ENCODE measurements around the gene ITK. TPM values are rescaled to one million over a fixed set of nuclear protein-coding genes. Genes with fewer than 3 reads are reported as not detected.

ITK gene
- polyA plus RNA-seq, 1 donor (not counting 4 experiments of a cell fraction or from before 2014, with no cell fraction given), result not detected

DNA sequence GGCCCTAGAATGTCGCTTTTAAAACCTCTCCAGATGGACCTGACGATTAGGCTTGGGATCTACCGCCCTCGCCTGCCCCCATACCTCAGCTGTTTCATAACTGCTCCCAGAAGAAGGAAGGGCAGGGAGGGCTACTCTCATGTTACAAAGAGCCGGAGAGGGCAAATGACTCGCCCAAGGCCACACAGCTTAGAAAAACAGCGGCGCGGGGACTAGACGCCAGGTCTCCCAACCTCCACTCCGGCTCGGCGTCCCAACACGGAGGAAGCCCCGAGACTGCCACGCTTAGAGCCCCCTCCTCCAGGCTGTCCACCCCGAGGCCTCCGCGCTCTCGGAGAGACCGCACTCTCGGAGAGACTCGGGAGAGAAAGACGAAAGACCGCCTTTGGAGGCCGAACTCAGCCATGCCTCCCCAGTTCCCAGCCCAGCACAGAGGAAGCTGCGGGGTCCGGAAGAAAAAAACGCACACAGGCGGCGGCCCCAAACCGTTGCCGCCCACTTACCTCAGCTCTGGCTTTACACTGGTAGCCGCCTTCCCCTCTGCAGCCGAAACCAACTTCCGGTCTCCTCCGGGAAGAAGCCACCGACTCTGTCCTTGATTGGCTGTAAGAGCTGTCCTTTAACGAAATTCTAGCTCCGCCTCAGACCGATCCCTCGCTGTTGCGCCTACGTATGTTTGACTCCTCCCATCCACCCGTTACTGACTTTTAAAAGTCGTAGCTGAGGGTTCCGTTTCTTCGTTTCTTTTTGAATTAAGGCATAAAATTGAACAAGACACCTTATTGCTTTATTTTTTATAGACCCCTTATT lies 38.1 kb upstream of the ITK start, which contains the start of gene MED7:
MED7 (minus strand) TSS at position 549 of the 810 bp plus-strand sequence. CDS start 3,434 bp downstream, outside the sequence.
- Histone ChIP-seq H3K9ac (ENCODE audit: control insufficient read depth, extremely low read depth, insufficient read depth, low read length) (peak within 1 kb of the TSS; percentile 95), H3K4me2 (ENCODE audit: control insufficient read depth, extremely low read depth, insufficient read depth, low read depth, low read length) (peak within 1 kb of the TSS; percentile 83), H3K36me3 (ENCODE audit: control insufficient read depth in 2 of 2, extremely low read depth in 1 of 2, insufficient read depth in 2 of 2, low read length in 2 of 2) (peaks cover 4 to 12% of the 10 kb centered on the region in 2 experiments), H3K9me1 (ENCODE audit: control insufficient read depth, extremely low read depth, insufficient read depth, low read length) (no peaks in the 10 kb centered on the region), H3K79me2 (ENCODE audit: control insufficient read depth, insufficient read depth, low read length) (peaks cover 31% of the 10 kb centered on the region), H3K4me1 (ENCODE audit: control insufficient read depth, extremely low read depth, insufficient read depth, low read length) (peaks cover 4% of the 10 kb centered on the region), H3K27me3 (ENCODE audit: control insufficient read depth, extremely low read depth, insufficient read depth, low read length) (no peaks in the 10 kb centered on the region), H2AFZ (ENCODE audit: control insufficient read depth, low read length) (peak within 1 kb of the TSS; percentile 98), H3K9me3 (ENCODE audit: control insufficient read depth, low read depth, low read length) (no peaks in the 10 kb centered on the region), H4K20me1 (ENCODE audit: control insufficient read depth, extremely low read depth, insufficient read depth, low read length) (no peaks in the 10 kb centered on the region), H3K4me3 (ENCODE audit: control insufficient read depth in 2 of 3, extremely low read depth in 1 of 3, insufficient read depth in 2 of 3, low read depth in 1 of 3, low read length in 3 of 3) (peak within 1 kb of the TSS; percentile 94 to 98 (median 95)), H3K27ac (ENCODE audit: control insufficient read depth, insufficient read depth, low read length) (peak within 1 kb of the TSS; percentile 93)
- TF ChIP-seq EZH2 (IDR thresholded peaks at IDR 0.05; ENCODE audit: low read length), result no peak
- TF ChIP-seq, protein P1, sequence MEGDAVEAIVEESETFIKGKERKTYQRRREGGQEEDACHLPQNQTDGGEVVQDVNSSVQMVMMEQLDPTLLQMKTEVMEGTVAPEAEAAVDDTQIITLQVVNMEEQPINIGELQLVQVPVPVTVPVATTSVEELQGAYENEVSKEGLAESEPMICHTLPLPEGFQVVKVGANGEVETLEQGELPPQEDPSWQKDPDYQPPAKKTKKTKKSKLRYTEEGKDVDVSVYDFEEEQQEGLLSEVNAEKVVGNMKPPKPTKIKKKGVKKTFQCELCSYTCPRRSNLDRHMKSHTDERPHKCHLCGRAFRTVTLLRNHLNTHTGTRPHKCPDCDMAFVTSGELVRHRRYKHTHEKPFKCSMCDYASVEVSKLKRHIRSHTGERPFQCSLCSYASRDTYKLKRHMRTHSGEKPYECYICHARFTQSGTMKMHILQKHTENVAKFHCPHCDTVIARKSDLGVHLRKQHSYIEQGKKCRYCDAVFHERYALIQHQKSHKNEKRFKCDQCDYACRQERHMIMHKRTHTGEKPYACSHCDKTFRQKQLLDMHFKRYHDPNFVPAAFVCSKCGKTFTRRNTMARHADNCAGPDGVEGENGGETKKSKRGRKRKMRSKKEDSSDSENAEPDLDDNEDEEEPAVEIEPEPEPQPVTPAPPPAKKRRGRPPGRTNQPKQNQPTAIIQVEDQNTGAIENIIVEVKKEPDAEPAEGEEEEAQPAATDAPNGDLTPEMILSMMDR (optimal IDR thresholded peaks at IDR 0.05 in 1 of 3, IDR thresholded peaks at IDR 0.05 in 1 of 3, conservative IDR thresholded peaks at IDR 0.05 in 1 of 3; ENCODE audit: extremely low read depth in 1 of 3, insufficient read depth in 2 of 3, low read length in 3 of 3), result no peak
- DNase-seq (ENCODE audit: low read depth, low spot score) (peak; percentile 84), FAIRE-seq (peak; percentile 94)
- dilution Hi-C loops (cut with MboI; ENCODE audit: extremely low pct_ligation_motif_present, low sequenced_read_pairs), result no loop called here

DNA sequence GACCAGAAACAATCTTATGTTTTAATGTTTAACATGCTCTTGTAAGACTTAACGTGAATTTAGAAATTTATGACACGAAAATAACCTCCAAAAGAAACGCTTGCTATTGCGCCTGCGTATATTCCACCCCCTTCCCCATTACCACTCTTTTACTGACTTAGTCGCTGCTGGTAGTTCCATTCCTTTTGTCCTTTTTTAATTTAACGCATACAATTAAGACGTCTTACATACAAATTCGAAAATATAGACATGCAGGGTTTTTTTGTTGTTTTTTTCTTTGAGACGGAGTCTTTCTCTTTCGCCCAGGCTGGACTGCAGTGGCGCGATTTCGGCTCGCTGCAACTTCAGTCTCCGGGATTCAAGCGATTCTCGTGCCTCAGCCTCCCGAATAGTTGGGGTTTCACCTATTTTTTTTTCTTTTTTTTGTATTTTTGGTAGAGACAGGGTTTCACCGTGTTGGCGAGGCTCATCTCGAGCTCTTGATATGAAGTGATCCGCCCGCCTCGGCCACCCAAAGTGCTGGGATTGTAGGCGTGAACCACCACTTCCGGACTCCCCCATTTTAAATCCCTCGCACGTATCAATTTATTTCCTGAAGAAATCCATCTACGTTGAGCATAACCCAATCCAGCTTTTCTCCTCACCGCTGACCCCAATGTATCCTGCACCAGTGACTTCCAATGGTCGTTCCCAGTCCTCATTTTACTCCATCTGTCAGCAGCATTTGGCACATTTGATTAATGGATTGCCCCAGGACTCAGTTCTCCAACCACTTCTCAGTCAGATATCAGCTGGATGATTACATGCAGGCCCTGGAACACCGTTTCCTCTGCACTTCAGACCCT lies 37.3 kb upstream of the ITK start:
- peak overlapping the region; percentile 95 for H3K9ac ChIP-seq (ENCODE audit: control insufficient read depth, extremely low read depth, insufficient read depth, low read length)
- TF ChIP-seq, protein P1 (optimal IDR thresholded peaks at IDR 0.05 in 1 of 3, IDR thresholded peaks at IDR 0.05 in 1 of 3, conservative IDR thresholded peaks at IDR 0.05 in 1 of 3; ENCODE audit: extremely low read depth in 1 of 3, insufficient read depth in 2 of 3, low read length in 3 of 3), result no peak
- no peak for TF ChIP-seq EZH2 (IDR thresholded peaks at IDR 0.05; ENCODE audit: low read length)
- peaks cover 31% of the 10 kb centered on the region for H3K79me2 ChIP-seq (ENCODE audit: control insufficient read depth, insufficient read depth, low read length)
- no peaks in the 10 kb centered on the region for H3K9me3 ChIP-seq (ENCODE audit: control insufficient read depth, low read depth, low read length)
- no peaks in the 10 kb centered on the region for H4K20me1 ChIP-seq (ENCODE audit: control insufficient read depth, extremely low read depth, insufficient read depth, low read length)
- peaks cover 4% of the 10 kb centered on the region for H3K4me1 ChIP-seq (ENCODE audit: control insufficient read depth, extremely low read depth, insufficient read depth, low read length)
- H3K27ac ChIP-seq (ENCODE audit: control insufficient read depth, insufficient read depth, low read length), result peak overlapping the region; percentile 93
- FAIRE-seq (no peak), DNase-seq (ENCODE audit: low read depth, low spot score) (no peak)
- no peaks in the 10 kb centered on the region for H3K27me3 ChIP-seq (ENCODE audit: control insufficient read depth, extremely low read depth, insufficient read depth, low read length)
- no peaks in the 10 kb centered on the region for H3K9me1 ChIP-seq (ENCODE audit: control insufficient read depth, extremely low read depth, insufficient read depth, low read length)
- peaks cover 2 to 8% of the 10 kb centered on the region in 2 experiments for H3K36me3 ChIP-seq (ENCODE audit: control insufficient read depth in 2 of 2, extremely low read depth in 1 of 2, insufficient read depth in 2 of 2, low read length in 2 of 2)
- peak overlapping the region; percentile 98 for H2AFZ ChIP-seq (ENCODE audit: control insufficient read depth, low read length)
- H3K4me2 ChIP-seq (ENCODE audit: control insufficient read depth, extremely low read depth, insufficient read depth, low read depth, low read length), result peak overlapping the region; percentile 83
- H3K4me3 ChIP-seq (ENCODE audit: control insufficient read depth in 2 of 3, extremely low read depth in 1 of 3, insufficient read depth in 2 of 3, low read depth in 1 of 3, low read length in 3 of 3), result peak overlapping the region; percentile 94 to 98 (median 95)
- dilution Hi-C loops (cut with MboI; ENCODE audit: extremely low pct_ligation_motif_present, low sequenced_read_pairs), result no loop called here
